ENCODE results near the gene IL17F.

The IL17F gene

GRCh38 chr6:52230685-52231084, 13.6 kb downstream of the IL17F start:
- TF ChIP-seq, protein P1, sequence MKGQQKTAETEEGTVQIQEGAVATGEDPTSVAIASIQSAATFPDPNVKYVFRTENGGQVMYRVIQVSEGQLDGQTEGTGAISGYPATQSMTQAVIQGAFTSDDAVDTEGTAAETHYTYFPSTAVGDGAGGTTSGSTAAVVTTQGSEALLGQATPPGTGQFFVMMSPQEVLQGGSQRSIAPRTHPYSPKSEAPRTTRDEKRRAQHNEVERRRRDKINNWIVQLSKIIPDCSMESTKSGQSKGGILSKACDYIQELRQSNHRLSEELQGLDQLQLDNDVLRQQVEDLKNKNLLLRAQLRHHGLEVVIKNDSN (IDR thresholded peaks at IDR 0.05) = no peak
- TF ChIP-seq REST (IDR thresholded peaks at IDR 0.05; ENCODE audit: low read depth) (no peak), EP300 (IDR thresholded peaks at IDR 0.05; ENCODE audit: borderline replicate concordance) (no peak), TEAD4 (IDR thresholded peaks at IDR 0.05) (no peak), FOXM1 (IDR thresholded peaks at IDR 0.05; ENCODE audit: borderline replicate concordance, low read depth) (no peak), ZBTB7A (IDR thresholded peaks at IDR 0.05; ENCODE audit: low read depth) (no peak), CEBPB (IDR thresholded peaks at IDR 0.05) (no peak), TAF1 (IDR thresholded peaks at IDR 0.05; ENCODE audit: low read depth) (no peak), CREB1 (IDR thresholded peaks at IDR 0.05; ENCODE audit: low read depth) (no peak), EGR1 (IDR thresholded peaks at IDR 0.05) (no peak), TCF12 (IDR thresholded peaks at IDR 0.05; ENCODE audit: low read depth) (no peak), YY1 (IDR thresholded peaks at IDR 0.05; ENCODE audit: low read depth) (no peak), NFIC (IDR thresholded peaks at IDR 0.05) (no peak), RAD21 (IDR thresholded peaks at IDR 0.05; ENCODE audit: low read depth) (no peak)
- TF ChIP-seq, protein P2, sequence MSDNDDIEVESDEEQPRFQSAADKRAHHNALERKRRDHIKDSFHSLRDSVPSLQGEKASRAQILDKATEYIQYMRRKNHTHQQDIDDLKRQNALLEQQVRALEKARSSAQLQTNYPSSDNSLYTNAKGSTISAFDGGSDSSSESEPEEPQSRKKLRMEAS (IDR thresholded peaks at IDR 0.05) = no peak

- TF ChIP-seq NFIC (IDR thresholded peaks at IDR 0.05) = no peak
- no peak for TF ChIP-seq YY1 (IDR thresholded peaks at IDR 0.05; ENCODE audit: low read depth)
- no peak for TF ChIP-seq CREB1 (IDR thresholded peaks at IDR 0.05; ENCODE audit: low read depth)
- TF ChIP-seq TCF12 (IDR thresholded peaks at IDR 0.05; ENCODE audit: low read depth) = no peak
- TF ChIP-seq RAD21 (IDR thresholded peaks at IDR 0.05; ENCODE audit: low read depth) = no peak
Observed at GRCh38 chr6:52227495-52227894, 16.8 kb downstream of the IL17F start.

GRCh38 chr6:52221302-52221701, 23.0 kb downstream of the IL17F start:
- TF ChIP-seq EGR1 (IDR thresholded peaks at IDR 0.05) = no peak
- no peak for TF ChIP-seq REST (IDR thresholded peaks at IDR 0.05; ENCODE audit: low read depth)
- no peak for TF ChIP-seq TAF1 (IDR thresholded peaks at IDR 0.05; ENCODE audit: low read depth)
- TF ChIP-seq RAD21 (IDR thresholded peaks at IDR 0.05; ENCODE audit: low read depth) = no peak
- TF ChIP-seq, protein P2 (IDR thresholded peaks at IDR 0.05) = no peak
- TF ChIP-seq TCF12 (IDR thresholded peaks at IDR 0.05; ENCODE audit: low read depth) = no peak
- TF ChIP-seq EP300 (IDR thresholded peaks at IDR 0.05; ENCODE audit: borderline replicate concordance) = no peak
- no peak for TF ChIP-seq CREB1 (IDR thresholded peaks at IDR 0.05; ENCODE audit: low read depth)
- TF ChIP-seq NFIC (IDR thresholded peaks at IDR 0.05) = no peak

GRCh38 chr6:52217761-52218160, 26.5 kb downstream of the IL17F start:
- TF ChIP-seq CEBPB (IDR thresholded peaks at IDR 0.05) (no peak), EGR1 (IDR thresholded peaks at IDR 0.05) (no peak), EP300 (IDR thresholded peaks at IDR 0.05; ENCODE audit: borderline replicate concordance) (no peak), CREB1 (IDR thresholded peaks at IDR 0.05; ENCODE audit: low read depth) (no peak), ZBTB7A (IDR thresholded peaks at IDR 0.05; ENCODE audit: low read depth) (no peak), RAD21 (IDR thresholded peaks at IDR 0.05; ENCODE audit: low read depth) (no peak), NFIC (IDR thresholded peaks at IDR 0.05) (no peak), YY1 (IDR thresholded peaks at IDR 0.05; ENCODE audit: low read depth) (no peak), TAF1 (IDR thresholded peaks at IDR 0.05; ENCODE audit: low read depth) (no peak), FOXM1 (IDR thresholded peaks at IDR 0.05; ENCODE audit: borderline replicate concordance, low read depth) (no peak), REST (IDR thresholded peaks at IDR 0.05; ENCODE audit: low read depth) (no peak), TCF12 (IDR thresholded peaks at IDR 0.05; ENCODE audit: low read depth) (no peak)
- TF ChIP-seq, protein P1 (IDR thresholded peaks at IDR 0.05) = no peak
- TF ChIP-seq, protein P2 (IDR thresholded peaks at IDR 0.05) = no peak
